ENCODE results near the gene TPD52L2. TPM values are rescaled to one million over a fixed set of nuclear protein-coding genes. Genes with fewer than 3 reads are reported as not detected.

The TPD52L2 gene
- total RNA-seq, 1 experiment from 2014 or later, result 175 TPM

GRCh38 chr20:63891061-63892002 is 26.3 kb downstream of the TPD52L2 start:
- TF ChIP-seq, protein P1, sequence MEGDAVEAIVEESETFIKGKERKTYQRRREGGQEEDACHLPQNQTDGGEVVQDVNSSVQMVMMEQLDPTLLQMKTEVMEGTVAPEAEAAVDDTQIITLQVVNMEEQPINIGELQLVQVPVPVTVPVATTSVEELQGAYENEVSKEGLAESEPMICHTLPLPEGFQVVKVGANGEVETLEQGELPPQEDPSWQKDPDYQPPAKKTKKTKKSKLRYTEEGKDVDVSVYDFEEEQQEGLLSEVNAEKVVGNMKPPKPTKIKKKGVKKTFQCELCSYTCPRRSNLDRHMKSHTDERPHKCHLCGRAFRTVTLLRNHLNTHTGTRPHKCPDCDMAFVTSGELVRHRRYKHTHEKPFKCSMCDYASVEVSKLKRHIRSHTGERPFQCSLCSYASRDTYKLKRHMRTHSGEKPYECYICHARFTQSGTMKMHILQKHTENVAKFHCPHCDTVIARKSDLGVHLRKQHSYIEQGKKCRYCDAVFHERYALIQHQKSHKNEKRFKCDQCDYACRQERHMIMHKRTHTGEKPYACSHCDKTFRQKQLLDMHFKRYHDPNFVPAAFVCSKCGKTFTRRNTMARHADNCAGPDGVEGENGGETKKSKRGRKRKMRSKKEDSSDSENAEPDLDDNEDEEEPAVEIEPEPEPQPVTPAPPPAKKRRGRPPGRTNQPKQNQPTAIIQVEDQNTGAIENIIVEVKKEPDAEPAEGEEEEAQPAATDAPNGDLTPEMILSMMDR (IDR thresholded peaks at IDR 0.05; ENCODE audit: unreplicated experiment), result no peak
- Mint-ChIP-seq H3K36me3 (ENCODE audit: insufficient read depth, unreplicated experiment) (peaks cover 56% of the 10 kb centered on the region), H3K27ac (ENCODE audit: low read depth, unreplicated experiment) (no peak overlapping the region), H3K4me1 (ENCODE audit: insufficient read depth, unreplicated experiment) (peaks cover 21% of the 10 kb centered on the region), H3K27me3 (ENCODE audit: insufficient read depth, unreplicated experiment) (no peaks in the 10 kb centered on the region), H3K9me3 (ENCODE audit: unreplicated experiment) (no peaks in the 10 kb centered on the region), H3K4me3 (ENCODE audit: unreplicated experiment) (no peak overlapping the region)
- POLR2A ChIA-PET, result interaction anchor here (0.6 to 5.0 kb wide), 7 partner anchors 9 to 250 kb away, joined by 3 to 45 read pairs (median 5); partner anchors contain the start of genes PRPF6 and TPD52L2
- CTCF ChIA-PET, result interaction anchor here (0.7 to 1.1 kb wide), 4 partner anchors 18 to 354 kb away, joined by 3 read pairs; partner anchors contain the start of gene PTK6
- intact Hi-C loops (cut with micrococcal nuclease), result no loop called here
- BruUV-seq (replicated peaks), result no TSS peak
- no peak for DNase-seq (ENCODE audit: unreplicated experiment)

- ChIA-PET POLR2A (interaction anchor here (1.3 to 5.0 kb wide), 2 partner anchors 11 to 18 kb away, joined by 6 to 45 read pairs; no protein-coding TSS in a partner anchor), CTCF (interaction anchor here (0.6 to 1.1 kb wide), 3 partner anchors 27 to 357 kb away, joined by 3 read pairs; partner anchors contain the start of gene PTK6)
- Mint-ChIP-seq H3K36me3 (ENCODE audit: insufficient read depth, unreplicated experiment) (peaks cover 51% of the 10 kb centered on the region), H3K4me1 (ENCODE audit: insufficient read depth, unreplicated experiment) (peaks cover 28% of the 10 kb centered on the region), H3K27ac (ENCODE audit: low read depth, unreplicated experiment) (no peak overlapping the region), H3K9me3 (ENCODE audit: unreplicated experiment) (no peaks in the 10 kb centered on the region), H3K27me3 (ENCODE audit: insufficient read depth, unreplicated experiment) (no peaks in the 10 kb centered on the region), H3K4me3 (ENCODE audit: unreplicated experiment) (no peak overlapping the region)
- TF ChIP-seq, protein P1 (IDR thresholded peaks at IDR 0.05; ENCODE audit: unreplicated experiment), result no peak
- no peak for DNase-seq (ENCODE audit: unreplicated experiment)
- intact Hi-C loops (cut with micrococcal nuclease), result no loop called here
- BruUV-seq (replicated peaks), result no TSS peak
Measured at GRCh38 chr20:63892402-63892801, 27.3 kb downstream of the TPD52L2 start.

DNA sequence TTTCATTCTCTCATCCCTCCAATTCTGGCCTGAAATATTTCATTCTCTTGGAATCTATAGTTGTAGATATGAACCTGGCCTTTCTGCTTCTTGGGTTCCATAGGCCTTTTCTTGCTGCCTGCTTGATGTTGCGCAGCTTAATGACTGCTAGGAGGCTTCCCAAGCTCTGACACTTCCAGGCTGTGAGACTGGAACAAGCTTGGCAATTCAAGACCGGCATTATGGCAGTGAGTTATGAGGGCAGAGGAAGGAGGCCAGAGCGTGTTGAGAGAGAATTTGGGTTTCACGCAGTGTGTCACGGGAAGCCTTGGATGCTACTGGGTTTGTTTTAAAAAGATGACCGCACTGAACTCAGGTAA is 28.9 kb downstream of the TPD52L2 start:
- ChIA-PET CTCF (interaction anchor here (0.6 to 1.2 kb wide), 3 partner anchors 16 to 108 kb away, joined by 3 to 5 read pairs (median 3); no protein-coding TSS in a partner anchor), POLR2A (interaction anchor here (0.6 to 6.8 kb wide), 19 partner anchors 9 to 655 kb away, joined by 3 to 142 read pairs (median 3); partner anchors contain the start of genes TPD52L2 and UCKL1)
- intact Hi-C loops (cut with micrococcal nuclease), result loop anchor here (2.0 kb wide), 1 partner anchor 21 kb away; no protein-coding TSS in a partner anchor

More for the DNA sequence above, 28.9 kb downstream of the TPD52L2 start:
- Mint-ChIP-seq H3K27ac (ENCODE audit: low read depth, unreplicated experiment) (no peak overlapping the region), H3K4me1 (ENCODE audit: insufficient read depth, unreplicated experiment) (peaks cover 35% of the 10 kb centered on the region), H3K36me3 (ENCODE audit: insufficient read depth, unreplicated experiment) (peaks cover 47% of the 10 kb centered on the region), H3K9me3 (ENCODE audit: unreplicated experiment) (no peaks in the 10 kb centered on the region), H3K4me3 (ENCODE audit: unreplicated experiment) (peak overlapping the region; percentile 66), H3K27me3 (ENCODE audit: insufficient read depth, unreplicated experiment) (no peaks in the 10 kb centered on the region)
- DNase-seq (ENCODE audit: unreplicated experiment), result no peak
- no TSS peak for BruUV-seq (replicated peaks)
- TF ChIP-seq, protein P1 (IDR thresholded peaks at IDR 0.05; ENCODE audit: unreplicated experiment), result no peak
